Activated naive CD8-positive, alpha-beta T cell (primary cell): ENCODE results near the gene FEM1B.

Source experiments
- H3K27ac Mint-ChIP-seq: one replicate; pipeline ENCODE4 v1.8.0; 2021; ENCODE audit warnings: mixed read lengths
- H3K27me3 Mint-ChIP-seq: one replicate; pipeline ENCODE4 v1.8.0; 2021; ENCODE audit warnings: mixed read lengths
- H3K36me3 Mint-ChIP-seq: one replicate; pipeline ENCODE4 v1.8.0; 2021; ENCODE audit warnings: mixed read lengths
- H3K4me1 Mint-ChIP-seq: one replicate; pipeline ENCODE4 v1.8.0; 2021; ENCODE audit warnings: low read depth, mixed read lengths
- H3K4me3 Mint-ChIP-seq: one replicate; pipeline ENCODE4 v1.8.0; 2021; ENCODE audit warnings: mild to moderate bottlenecking, mixed read lengths
- H3K9me3 Mint-ChIP-seq: one replicate; pipeline ENCODE4 v1.8.0; 2021; ENCODE audit warnings: low read depth, mixed read lengths

The FEM1B gene

GRCh38 chr15:68244235-68244634 is 33.3 kb upstream of the FEM1B start:
- no peaks in the 10 kb centered on the region for H3K4me1 Mint-ChIP-seq
- H3K27ac Mint-ChIP-seq: no peak overlapping the region
- H3K9me3 Mint-ChIP-seq: peaks cover 10% of the 10 kb centered on the region
- H3K27me3 Mint-ChIP-seq: peaks cover 4% of the 10 kb centered on the region
- H3K4me3 Mint-ChIP-seq: no peak overlapping the region
- peaks cover 12% of the 10 kb centered on the region for H3K36me3 Mint-ChIP-seq

GRCh38 chr15:68249058-68249713 is 28.4 kb upstream of the FEM1B start:
- Mint-ChIP-seq H3K4me1 (no peaks in the 10 kb centered on the region), H3K27me3 (peaks cover 4% of the 10 kb centered on the region), H3K27ac (no peak overlapping the region), H3K9me3 (no peaks in the 10 kb centered on the region), H3K36me3 (peaks cover 4% of the 10 kb centered on the region), H3K4me3 (no peak overlapping the region)

GRCh38 chr15:68252925-68253534 is 24.5 kb upstream of the FEM1B start:
- Mint-ChIP-seq H3K4me1 (no peaks in the 10 kb centered on the region), H3K9me3 (no peaks in the 10 kb centered on the region), H3K27ac (no peak overlapping the region), H3K4me3 (no peak overlapping the region), H3K27me3 (peaks cover 1% of the 10 kb centered on the region), H3K36me3 (no peaks in the 10 kb centered on the region)

- H3K4me1 Mint-ChIP-seq: peaks cover 6% of the 10 kb centered on the region
- peak overlapping the region; percentile 67 for H3K4me3 Mint-ChIP-seq
- no peaks in the 10 kb centered on the region for H3K9me3 Mint-ChIP-seq
- no peaks in the 10 kb centered on the region for H3K36me3 Mint-ChIP-seq
- peaks cover 1% of the 10 kb centered on the region for H3K27me3 Mint-ChIP-seq
- H3K27ac Mint-ChIP-seq: no peak overlapping the region
Observed at GRCh38 chr15:68256675-68257450, 20.7 kb upstream of the FEM1B start.

GRCh38 chr15:68258692-68259091 is 18.9 kb upstream of the FEM1B start:
- Mint-ChIP-seq H3K27ac (no peak overlapping the region), H3K36me3 (no peaks in the 10 kb centered on the region), H3K4me3 (no peak overlapping the region)

GRCh38 chr15:68259883-68260282 is 17.7 kb upstream of the FEM1B start:
- H3K4me1 Mint-ChIP-seq: peaks cover 6% of the 10 kb centered on the region
- H3K27ac Mint-ChIP-seq: no peak overlapping the region
- no peak overlapping the region for H3K4me3 Mint-ChIP-seq
- no peaks in the 10 kb centered on the region for H3K9me3 Mint-ChIP-seq
- H3K36me3 Mint-ChIP-seq: no peaks in the 10 kb centered on the region
- peaks cover 11% of the 10 kb centered on the region for H3K27me3 Mint-ChIP-seq

More at GRCh38 chr15:68258692-68259091, 18.9 kb upstream of the FEM1B start:
- H3K27me3 Mint-ChIP-seq: peaks cover 7% of the 10 kb centered on the region
- H3K4me1 Mint-ChIP-seq: peaks cover 6% of the 10 kb centered on the region
- no peaks in the 10 kb centered on the region for H3K9me3 Mint-ChIP-seq

- Mint-ChIP-seq H3K36me3 (no peaks in the 10 kb centered on the region), H3K4me3 (no peak overlapping the region), H3K9me3 (no peaks in the 10 kb centered on the region), H3K27me3 (peaks cover 11% of the 10 kb centered on the region), H3K4me1 (peaks cover 6% of the 10 kb centered on the region), H3K27ac (no peak overlapping the region)
Observed at GRCh38 chr15:68261241-68261640, 16.3 kb upstream of the FEM1B start.

- H3K4me1 Mint-ChIP-seq: peaks cover 6% of the 10 kb centered on the region
- no peak overlapping the region for H3K4me3 Mint-ChIP-seq
- no peaks in the 10 kb centered on the region for H3K9me3 Mint-ChIP-seq
- H3K36me3 Mint-ChIP-seq: no peaks in the 10 kb centered on the region
- H3K27me3 Mint-ChIP-seq: peaks cover 11% of the 10 kb centered on the region
- no peak overlapping the region for H3K27ac Mint-ChIP-seq
Observed at GRCh38 chr15:68261980-68262379, 15.6 kb upstream of the FEM1B start.

GRCh38 chr15:68262514-68263356 is 14.8 kb upstream of the FEM1B start:
- peaks cover 13% of the 10 kb centered on the region for H3K27me3 Mint-ChIP-seq
- H3K4me3 Mint-ChIP-seq: no peak overlapping the region
- no peaks in the 10 kb centered on the region for H3K9me3 Mint-ChIP-seq
- H3K4me1 Mint-ChIP-seq: peaks cover 6% of the 10 kb centered on the region
- H3K27ac Mint-ChIP-seq: no peak overlapping the region
- no peaks in the 10 kb centered on the region for H3K36me3 Mint-ChIP-seq

GRCh38 chr15:68264282-68264681 is 13.3 kb upstream of the FEM1B start:
- peaks cover 1% of the 10 kb centered on the region for H3K4me1 Mint-ChIP-seq
- H3K27ac Mint-ChIP-seq: no peak overlapping the region
- no peaks in the 10 kb centered on the region for H3K9me3 Mint-ChIP-seq
- no peak overlapping the region for H3K4me3 Mint-ChIP-seq
- H3K36me3 Mint-ChIP-seq: no peaks in the 10 kb centered on the region
- H3K27me3 Mint-ChIP-seq: peaks cover 14% of the 10 kb centered on the region

GRCh38 chr15:68265081-68265480 is 12.5 kb upstream of the FEM1B start:
- H3K4me1 Mint-ChIP-seq: no peaks in the 10 kb centered on the region
- peaks cover 14% of the 10 kb centered on the region for H3K27me3 Mint-ChIP-seq
- H3K36me3 Mint-ChIP-seq: no peaks in the 10 kb centered on the region
- H3K4me3 Mint-ChIP-seq: no peak overlapping the region
- no peaks in the 10 kb centered on the region for H3K9me3 Mint-ChIP-seq
- H3K27ac Mint-ChIP-seq: no peak overlapping the region

- Mint-ChIP-seq H3K4me3 (no peak overlapping the region), H3K27me3 (peaks cover 14% of the 10 kb centered on the region), H3K27ac (no peak overlapping the region), H3K36me3 (no peaks in the 10 kb centered on the region), H3K9me3 (no peaks in the 10 kb centered on the region), H3K4me1 (no peaks in the 10 kb centered on the region)
Observed at GRCh38 chr15:68265674-68266073, 11.9 kb upstream of the FEM1B start.

- no peaks in the 10 kb centered on the region for H3K36me3 Mint-ChIP-seq
- H3K4me3 Mint-ChIP-seq: no peak overlapping the region
- no peaks in the 10 kb centered on the region for H3K9me3 Mint-ChIP-seq
- H3K4me1 Mint-ChIP-seq: no peaks in the 10 kb centered on the region
- no peak overlapping the region for H3K27ac Mint-ChIP-seq
- peaks cover 7% of the 10 kb centered on the region for H3K27me3 Mint-ChIP-seq
Observed at GRCh38 chr15:68268405-68268804, 9.1 kb upstream of the FEM1B start.

GRCh38 chr15:68271854-68272471 is 5.6 kb upstream of the FEM1B start:
- H3K27ac Mint-ChIP-seq: no peak overlapping the region
- H3K27me3 Mint-ChIP-seq: peaks cover 3% of the 10 kb centered on the region
- H3K36me3 Mint-ChIP-seq: no peaks in the 10 kb centered on the region
- no peak overlapping the region for H3K4me3 Mint-ChIP-seq
- H3K9me3 Mint-ChIP-seq: no peaks in the 10 kb centered on the region
- peaks cover 9% of the 10 kb centered on the region for H3K4me1 Mint-ChIP-seq
